ENCODE data around the gene ZFAND3. TPM values are rescaled to one million over a fixed set of nuclear protein-coding genes. Genes with fewer than 3 reads are reported as not detected.

ZFAND3 gene
- total and polyA plus RNA-seq, 10 donors, result 9.3 to 63.7 (median 49.9) TPM

GRCh38 chr6:37802810-37803209 lies 16.7 kb upstream of the ZFAND3 start:
- Histone ChIP-seq H3K9me3 (no peaks in the 10 kb centered on the region), H3K36me3 (no peaks in the 10 kb centered on the region), H3K27me3 (replicated peaks in 1 of 7) (no peaks in the 10 kb centered on the region), H3K4me3 (no peak overlapping the region), H3K27ac (peak overlapping the region in 2 of 8 donors; percentile 11 to 37), H3K4me1 (peaks cover 0 to 16% (median 0%) of the 10 kb centered on the region in 6 donors)
- WGBS, 5 donors, result 40 to 79% (median 71%) methylated on average over 2 of the region's 2 CpGs
- no peak for TF ChIP-seq POLR2A (IDR thresholded peaks at IDR 0.05)
- intact Hi-C loops (cut with DNase I; ENCODE audit: low total_unique reads), result no loop called here
- no peak for DNase-seq

DNA sequence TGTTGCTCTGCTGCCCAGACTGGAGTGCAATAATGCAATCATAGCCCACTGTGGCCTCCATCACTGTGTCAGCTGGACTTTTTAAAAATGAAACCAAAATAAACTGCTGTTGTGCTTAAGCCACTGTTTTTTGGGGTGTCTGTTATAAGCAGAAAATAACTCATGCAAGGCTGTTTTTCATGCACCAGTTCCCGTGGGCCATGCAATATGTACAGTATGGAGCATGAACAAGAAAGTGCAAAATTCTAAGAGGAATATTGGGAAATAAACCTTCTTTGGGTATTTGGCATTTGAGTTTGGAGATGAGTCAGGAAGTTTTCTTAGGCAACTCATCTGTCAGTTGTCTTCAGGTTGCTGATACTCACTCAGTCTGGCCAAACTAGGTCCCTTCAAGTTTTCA lies 14.9 kb upstream of the ZFAND3 start:
- WGBS, 5 donors, result 56 to 85% (median 79%) methylated on average over 1 of the region's 1 CpG
- no peak overlapping the region for H3K27ac ChIP-seq

GRCh38 chr6:37806213-37806612 lies 13.3 kb upstream of the ZFAND3 start:
- no peak overlapping the region for H3K4me3 ChIP-seq
- H3K4me1 ChIP-seq, result peaks cover 0 to 16% (median 0%) of the 10 kb centered on the region in 6 donors
- H3K9me3 ChIP-seq, result no peaks in the 10 kb centered on the region
- no peaks in the 10 kb centered on the region for H3K27me3 ChIP-seq (replicated peaks in 1 of 7)
- no peaks in the 10 kb centered on the region for H3K36me3 ChIP-seq
- DNase-seq, result no peak
- 88 to 91% (median 91%) methylated on average over 2 of the region's 2 CpGs for WGBS, 5 donors
- no peak overlapping the region for H3K27ac ChIP-seq
- intact Hi-C loops (cut with DNase I; ENCODE audit: low total_unique reads), result no loop called here
- no peak for TF ChIP-seq CTCF (IDR thresholded peaks at IDR 0.05 in 8 of 11, conservative IDR thresholded peaks at IDR 0.05 in 3 of 11)
- TF ChIP-seq POLR2A (IDR thresholded peaks at IDR 0.05), result no peak
- TF ChIP-seq POLR2AphosphoS5 (IDR thresholded peaks at IDR 0.05), result no peak

More for the DNA sequence above, 14.9 kb upstream of the ZFAND3 start:
- Histone ChIP-seq H3K4me1 (peaks cover 0 to 16% (median 0%) of the 10 kb centered on the region in 6 donors), H3K9me3 (no peaks in the 10 kb centered on the region), H3K4me3 (no peak overlapping the region), H3K27me3 (replicated peaks in 1 of 7) (no peaks in the 10 kb centered on the region), H3K36me3 (no peaks in the 10 kb centered on the region)
- intact Hi-C loops (cut with DNase I; ENCODE audit: low total_unique reads), result no loop called here
- DNase-seq, result no peak
- TF ChIP-seq POLR2A (IDR thresholded peaks at IDR 0.05), result no peak
- TF ChIP-seq CTCF (IDR thresholded peaks at IDR 0.05 in 8 of 11, conservative IDR thresholded peaks at IDR 0.05 in 3 of 11), result no peak
- TF ChIP-seq POLR2AphosphoS5 (IDR thresholded peaks at IDR 0.05), result no peak

DNA sequence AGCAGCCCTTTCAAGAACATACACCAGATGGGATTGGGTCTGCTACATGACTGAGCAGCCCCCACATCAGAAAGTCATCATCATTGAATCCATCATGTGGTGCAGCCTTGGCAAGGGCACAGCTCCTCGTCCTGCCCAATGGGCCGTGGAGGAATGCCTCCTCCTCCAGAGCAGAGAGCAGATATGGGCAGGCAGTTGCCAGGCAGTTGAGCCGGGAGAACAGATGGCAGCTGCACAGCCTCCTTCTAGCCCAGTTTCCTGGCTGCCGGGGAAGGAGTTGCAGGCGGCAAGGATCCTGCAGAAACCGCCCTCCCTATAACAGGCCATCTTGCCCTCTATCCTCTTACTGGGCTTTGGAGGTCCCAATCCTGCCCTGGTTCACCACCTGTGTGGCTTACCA lies 11.9 kb upstream of the ZFAND3 start:
- Histone ChIP-seq H3K27me3 (replicated peaks in 1 of 7) (no peaks in the 10 kb centered on the region), H3K4me1 (peaks cover 0 to 16% (median 0%) of the 10 kb centered on the region in 6 donors), H3K4me3 (no peak overlapping the region), H3K36me3 (no peaks in the 10 kb centered on the region), H3K9me3 (no peaks in the 10 kb centered on the region), H3K27ac (no peak overlapping the region)
- 62 to 78% (median 72%) methylated on average over 5 to 6 of the region's 6 CpGs for WGBS, 5 donors
- intact Hi-C loops (cut with DNase I; ENCODE audit: low total_unique reads), result no loop called here
- DNase-seq, result no peak
- no peak for TF ChIP-seq POLR2A (IDR thresholded peaks at IDR 0.05)

GRCh38 chr6:37809197-37809543 lies 10.4 kb upstream of the ZFAND3 start:
- TF ChIP-seq POLR2A (IDR thresholded peaks at IDR 0.05), result no peak
- no peak for TF ChIP-seq CTCF (IDR thresholded peaks at IDR 0.05 in 8 of 11, conservative IDR thresholded peaks at IDR 0.05 in 3 of 11)
- TF ChIP-seq POLR2AphosphoS5 (IDR thresholded peaks at IDR 0.05), result no peak
- Histone ChIP-seq H3K36me3 (no peaks in the 10 kb centered on the region), H3K27me3 (replicated peaks in 1 of 7) (no peaks in the 10 kb centered on the region), H3K27ac (no peak overlapping the region), H3K4me3 (no peak overlapping the region), H3K4me1 (peaks cover 0 to 15% (median 0%) of the 10 kb centered on the region in 6 donors), H3K9me3 (no peaks in the 10 kb centered on the region)
- WGBS, 5 donors, result 71 to 88% (median 75%) methylated on average over 3 of the region's 3 CpGs
- DNase-seq, result no peak
- intact Hi-C loops (cut with DNase I; ENCODE audit: low total_unique reads), result no loop called here

All from spleen (tissue), 11 donors.